ENCODE data around the gene MEF2B.

The MEF2B gene

DNA sequence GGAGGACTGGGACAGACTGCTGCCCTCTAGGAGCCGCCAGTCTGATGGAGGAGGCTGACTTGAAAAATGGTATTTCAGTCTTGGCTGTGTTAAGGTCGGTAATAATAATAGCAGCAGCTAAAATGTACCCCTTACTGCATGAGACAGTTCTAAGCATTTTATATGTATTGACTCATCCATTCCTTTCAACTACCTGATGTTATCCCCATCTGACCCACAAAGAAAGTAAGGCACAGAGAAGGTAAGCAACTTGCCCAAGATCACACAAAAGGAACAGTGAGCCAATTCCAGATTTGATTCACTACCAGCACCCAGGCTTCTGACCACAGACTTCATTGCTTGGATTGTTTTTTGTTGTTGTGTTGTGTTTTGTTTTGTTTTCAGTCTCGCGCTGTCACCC, 45.7 kb upstream of the MEF2B start:
- no peaks in the 10 kb centered on the region for H3K79me2 ChIP-seq (ENCODE audit: insufficient read depth, low read length)
- no peak overlapping the region for H3K27ac ChIP-seq (ENCODE audit: low read length)
- H3K9me3 ChIP-seq (ENCODE audit: insufficient read depth, low read length, severe bottlenecking): no peaks in the 10 kb centered on the region
- H3K4me3 ChIP-seq (ENCODE audit: low read depth in 1 of 2, low read length in 2 of 2): no peak overlapping the region
- H3K36me3 ChIP-seq (ENCODE audit: insufficient read depth, low read length): no peaks in the 10 kb centered on the region
- no peak overlapping the region for H2AFZ ChIP-seq (ENCODE audit: low read depth, low read length)
- peaks cover 8% of the 10 kb centered on the region; the same call in 1 of the 2 replicates for H4K20me1 ChIP-seq (ENCODE audit: insufficient read depth, low read length)
- no peak overlapping the region for H3K4me2 ChIP-seq (ENCODE audit: insufficient read depth, low read length)
- ATAC-seq (ENCODE audit: insufficient read depth, low read depth) (no peak), DNase-seq (no peak)
- no peaks in the 10 kb centered on the region for H3K4me1 ChIP-seq (ENCODE audit: insufficient read depth, low read length)
- H3K9ac ChIP-seq (ENCODE audit: low read depth, low read length): no peak overlapping the region
- H3K27me3 ChIP-seq (ENCODE audit: insufficient read depth, low read length, poor library complexity): no peaks in the 10 kb centered on the region
- TF ChIP-seq EZH2 (IDR thresholded peaks at IDR 0.05; ENCODE audit: borderline replicate concordance, low read depth, low read length, severe bottlenecking) (no peak), CTCF (IDR thresholded peaks at IDR 0.05; ENCODE audit: borderline replicate concordance, extremely low read depth, low read length, poor library complexity, severe bottlenecking) (no peak)

- H3K36me3 ChIP-seq (ENCODE audit: insufficient read depth, low read length): no peaks in the 10 kb centered on the region
- no peak overlapping the region for H2AFZ ChIP-seq (ENCODE audit: low read depth, low read length)
- no peaks in the 10 kb centered on the region for H3K79me2 ChIP-seq (ENCODE audit: insufficient read depth, low read length)
- peaks cover 8% of the 10 kb centered on the region; the same call in 1 of the 2 replicates for H4K20me1 ChIP-seq (ENCODE audit: insufficient read depth, low read length)
- no peaks in the 10 kb centered on the region for H3K4me1 ChIP-seq (ENCODE audit: insufficient read depth, low read length)
- ATAC-seq (ENCODE audit: insufficient read depth, low read depth) (peak; percentile 99), DNase-seq (peak; percentile 83)
- no peak overlapping the region for H3K27ac ChIP-seq (ENCODE audit: low read length)
- H3K9ac ChIP-seq (ENCODE audit: low read depth, low read length): no peak overlapping the region
- H3K4me2 ChIP-seq (ENCODE audit: insufficient read depth, low read length): no peak overlapping the region
- H3K9me3 ChIP-seq (ENCODE audit: insufficient read depth, low read length, severe bottlenecking): no peaks in the 10 kb centered on the region
- peak; percentile 14 for TF ChIP-seq CTCF (IDR thresholded peaks at IDR 0.05; ENCODE audit: borderline replicate concordance, extremely low read depth, low read length, poor library complexity, severe bottlenecking)
- no peak for TF ChIP-seq EZH2 (IDR thresholded peaks at IDR 0.05; ENCODE audit: borderline replicate concordance, low read depth, low read length, severe bottlenecking)
- H3K4me3 ChIP-seq (ENCODE audit: low read depth in 1 of 2, low read length in 2 of 2): no peak overlapping the region
- H3K27me3 ChIP-seq (ENCODE audit: insufficient read depth, low read length, poor library complexity): no peaks in the 10 kb centered on the region
These were observed 44.8 kb upstream of the MEF2B start for GRCh38 chr19:19214892-19215291.

DNA sequence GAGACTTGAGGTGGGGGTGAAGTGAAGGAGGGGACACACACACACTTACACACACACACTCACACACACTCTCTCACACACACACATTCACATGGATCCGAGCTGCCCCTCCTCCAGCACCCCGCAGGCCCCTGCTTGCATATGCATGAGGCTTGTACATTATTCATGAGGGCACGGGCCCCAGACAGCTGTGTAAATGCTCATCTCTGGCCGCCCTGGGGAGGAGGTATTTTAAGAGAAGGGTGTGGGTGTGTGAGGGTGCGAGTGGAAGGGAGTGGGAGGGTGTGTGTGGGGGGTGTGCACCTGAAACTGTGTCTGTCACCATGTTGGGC, 44.1 kb upstream of the MEF2B start:
- no peak for ATAC-seq (ENCODE audit: insufficient read depth, low read depth)
- H3K4me2 ChIP-seq (ENCODE audit: insufficient read depth, low read length): no peak overlapping the region
- no peak overlapping the region for H2AFZ ChIP-seq (ENCODE audit: low read depth, low read length)
- no peaks in the 10 kb centered on the region for H3K9me3 ChIP-seq (ENCODE audit: insufficient read depth, low read length, severe bottlenecking)
- TF ChIP-seq CTCF (IDR thresholded peaks at IDR 0.05; ENCODE audit: borderline replicate concordance, extremely low read depth, low read length, poor library complexity, severe bottlenecking): no peak
- no peak for TF ChIP-seq EZH2 (IDR thresholded peaks at IDR 0.05; ENCODE audit: borderline replicate concordance, low read depth, low read length, severe bottlenecking)
- H3K36me3 ChIP-seq (ENCODE audit: insufficient read depth, low read length): no peaks in the 10 kb centered on the region
- no peaks in the 10 kb centered on the region for H3K79me2 ChIP-seq (ENCODE audit: insufficient read depth, low read length)
- H3K4me3 ChIP-seq (ENCODE audit: low read depth in 1 of 2, low read length in 2 of 2): no peak overlapping the region
- no peaks in the 10 kb centered on the region for H3K4me1 ChIP-seq (ENCODE audit: insufficient read depth, low read length)
- no peak overlapping the region for H3K27ac ChIP-seq (ENCODE audit: low read length)
- H3K27me3 ChIP-seq (ENCODE audit: insufficient read depth, low read length, poor library complexity): no peaks in the 10 kb centered on the region
- DNase-seq: no peak
- no peak overlapping the region for H3K9ac ChIP-seq (ENCODE audit: low read depth, low read length)
- H4K20me1 ChIP-seq (ENCODE audit: insufficient read depth, low read length): peaks cover 8% of the 10 kb centered on the region; the same call in 1 of the 2 replicates
